Testis (tissue), 3 donors: ENCODE measurements around the gene MCUR1. TPM values are rescaled to one million over a fixed set of nuclear protein-coding genes. Genes with fewer than 3 reads are reported as not detected.
A peak's percentile ranks its signal among the peaks of the same experiment; 100 is the strongest.

Experiments
- DNase-seq: peaks from one replicate; pipeline ENCODE4 v3.0.0-alpha.2; 2019
- H3K27ac ChIP-seq, 2 donors: fragments of 200-600 bp; sonication (generic); one replicate each; pipeline ENCODE4 v1.5.1; 2019
- H3K27me3 ChIP-seq: fragments of 200-600 bp; sonication (generic); one replicate; pipeline ENCODE4 v1.5.1; 2019
- H3K36me3 ChIP-seq: fragments of 200-600 bp; sonication (generic); one replicate; pipeline ENCODE4 v1.5.1; 2017; ENCODE audit warnings: low read depth; ENCODE audit errors: missing control alignments
- H3K4me1 ChIP-seq: fragments of 200-600 bp; sonication (generic); one replicate; pipeline ENCODE4 v1.5.1; 2019
- H3K4me3 ChIP-seq, 2 donors: fragments of 200-600 bp; sonication (generic); one replicate each; pipeline ENCODE4 v1.5.1; 2017 to 2019
- H3K9me3 ChIP-seq: fragments of 200-600 bp; sonication (generic); one replicate; pipeline ENCODE4 v1.5.1; 2017
- CTCF ChIP-seq, 3 experiments: fragments of 450-650 bp in 2 of 3; fragments of 200-600 bp in 1 of 3; sonication (generic) in 1 of 3; IDR thresholded peaks; one replicate each; pipeline ENCODE4 v1.5.1; 2016 to 2019; ENCODE audit warnings: antibody characterized with exemption in 3 of 3, mild to moderate bottlenecking in 2 of 3, moderate library complexity in 1 of 3
- POLR2A ChIP-seq: fragments of 450-650 bp; IDR thresholded peaks from one replicate; pipeline ENCODE4 v1.6.1; 2017; ENCODE audit warnings: antibody characterized with exemption, mild to moderate bottlenecking, moderate library complexity
- WGBS, 2 donors: methylation state at CpG; one replicate each; pipeline ENCODE4 v1.1.5; 2018; 5-methylcytosine and 5-hydroxymethylcytosine counted together
- intact Hi-C: fragments of 100-400 bp; cut with DNase I; formaldehyde crosslinking; loops from one replicate; pipeline ENCODE4 v1.15.1; 2023; ENCODE audit warnings: low total_unique reads
- polyA plus RNA-seq: library from polyadenylated mRNA; stranded (reverse); fragments of 350-450 nt; fragmentation: Illumina TruSeq; extraction: RNeasy Lipid Tissue Mini Kit (QIAGEN cat#74804); gene quantifications from one replicate; pipeline ENCODE4 v1.2.3, GENCODE V29; 2014; ENCODE audit warnings: low read depth, low replicate concordance; ENCODE audit not compliant: insufficient read depth
- total RNA-seq, 2 donors: library from RNA; depleted of rRNA; stranded (reverse); fragments of >200 nt; gene quantifications; one replicate each; pipeline ENCODE4 v1.2.3, GENCODE V29; 2016

Gene MCUR1
- total and polyA plus RNA-seq, 3 donors from 2014 or later, result 12.0 to 18.5 (median 12.8) TPM

- Histone ChIP-seq H3K4me3 (no peak overlapping the region), H3K9me3 (no peaks in the 10 kb centered on the region), H3K27me3 (no peaks in the 10 kb centered on the region), H3K4me1 (no peaks in the 10 kb centered on the region), H3K36me3 (no peaks in the 10 kb centered on the region), H3K27ac (no peak overlapping the region)
- intact Hi-C loops, result no loop called here
- 92 to 93% methylated on average over 4 of the region's 4 CpGs for WGBS, 2 donors
- TF ChIP-seq CTCF (IDR thresholded peaks at IDR 0.05), result no peak
- no peak for TF ChIP-seq POLR2A
- DNase-seq, result no peak
Measured at GRCh38 chr6:13803581-13803980, 10.8 kb downstream of the MCUR1 start.

- no peaks in the 10 kb centered on the region for H3K4me1 ChIP-seq
- no peak overlapping the region for H3K27ac ChIP-seq
- H3K36me3 ChIP-seq, result no peaks in the 10 kb centered on the region
- intact Hi-C loops, result no loop called here
- WGBS, 2 donors, result 91 to 93% methylated on average over 3 of the region's 3 CpGs
- TF ChIP-seq CTCF (IDR thresholded peaks at IDR 0.05) (no peak), POLR2A (no peak)
- H3K9me3 ChIP-seq, result no peaks in the 10 kb centered on the region
- DNase-seq, result no peak
- no peak overlapping the region for H3K4me3 ChIP-seq
- H3K27me3 ChIP-seq, result no peaks in the 10 kb centered on the region
Measured at GRCh38 chr6:13800615-13801014, 13.7 kb downstream of the MCUR1 start.

GRCh38 chr6:13796781-13797180 lies 17.6 kb downstream of the MCUR1 start:
- no peaks in the 10 kb centered on the region for H3K9me3 ChIP-seq

GRCh38 chr6:13795041-13795750 lies 19.2 kb downstream of the MCUR1 start:
- H3K27ac ChIP-seq, result no peak overlapping the region
- H3K36me3 ChIP-seq, result no peaks in the 10 kb centered on the region
- DNase-seq, result peak; percentile 90
- intact Hi-C loops, result no loop called here
- H3K9me3 ChIP-seq, result no peaks in the 10 kb centered on the region
- H3K4me1 ChIP-seq, result no peaks in the 10 kb centered on the region
- TF ChIP-seq CTCF (IDR thresholded peaks at IDR 0.05), result peak; percentile 80 to 89 (median 81)
- TF ChIP-seq POLR2A, result no peak
- no peaks in the 10 kb centered on the region for H3K27me3 ChIP-seq
- WGBS, 2 donors, result 57 to 59% methylated on average over 8 of the region's 8 CpGs
- H3K4me3 ChIP-seq, result no peak overlapping the region

More at GRCh38 chr6:13796781-13797180, 17.6 kb downstream of the MCUR1 start:
- Histone ChIP-seq H3K27ac (no peak overlapping the region), H3K27me3 (no peaks in the 10 kb centered on the region), H3K4me3 (no peak overlapping the region), H3K4me1 (no peaks in the 10 kb centered on the region), H3K36me3 (no peaks in the 10 kb centered on the region)
- 87 to 96% methylated on average over 1 of the region's 1 CpG for WGBS, 2 donors
- no peak for TF ChIP-seq POLR2A
- TF ChIP-seq CTCF (IDR thresholded peaks at IDR 0.05), result no peak
- DNase-seq, result no peak
- intact Hi-C loops, result no loop called here

GRCh38 chr6:13794184-13794583 lies 20.2 kb downstream of the MCUR1 start:
- intact Hi-C loops, result no loop called here
- H3K27ac ChIP-seq, result no peak overlapping the region
- H3K9me3 ChIP-seq, result no peaks in the 10 kb centered on the region
- H3K4me3 ChIP-seq, result no peak overlapping the region
- H3K27me3 ChIP-seq, result no peaks in the 10 kb centered on the region
- TF ChIP-seq CTCF (IDR thresholded peaks at IDR 0.05) (no peak), POLR2A (no peak)
- DNase-seq, result no peak
- 85 to 91% methylated on average over 5 of the region's 5 CpGs for WGBS, 2 donors
- no peaks in the 10 kb centered on the region for H3K4me1 ChIP-seq
- H3K36me3 ChIP-seq, result no peaks in the 10 kb centered on the region
